ENCODE data around the gene MKLN1.
"Not testable (repeated sequence)": the region's sequence is repeated elsewhere in the genome, so short reads cannot be mapped to it uniquely, and the experiment has no call there.

The MKLN1 gene

GRCh38 chr7:131403322-131403721 is 75.6 kb downstream of the MKLN1 start:
- DNase-seq: no peak

- DNase-seq: no peak
Measured at GRCh38 chr7:131404226-131404911, 76.7 kb downstream of the MKLN1 start.

- DNase-seq: no peak
Measured at GRCh38 chr7:131409129-131409766, 81.6 kb downstream of the MKLN1 start.

GRCh38 chr7:131412031-131412430 is 84.4 kb downstream of the MKLN1 start:
- no peak for DNase-seq

- DNase-seq: no peak
Measured at GRCh38 chr7:131413711-131414110, 86.0 kb downstream of the MKLN1 start.

GRCh38 chr7:131424219-131424822 is 96.6 kb downstream of the MKLN1 start:
- DNase-seq: peak; percentile 18 to 68 (median 43)

- peak in 1 of 3 experiments; percentile 18 for DNase-seq
Measured at GRCh38 chr7:131425992-131426391, 98.3 kb downstream of the MKLN1 start.

GRCh38 chr7:131430826-131431225 is 103.2 kb downstream of the MKLN1 start:
- not testable (repeated sequence) for DNase-seq

GRCh38 chr7:131431289-131431688 is 103.6 kb downstream of the MKLN1 start:
- DNase-seq: peak; percentile 45 to 82 (median 77)

GRCh38 chr7:131431756-131432155 is 104.1 kb downstream of the MKLN1 start:
- peak in 1 of 3 experiments; percentile 38 for DNase-seq

- DNase-seq: no peak
Measured at GRCh38 chr7:131436384-131436783, 108.7 kb downstream of the MKLN1 start.

GRCh38 chr7:131438969-131439368 is 111.3 kb downstream of the MKLN1 start:
- no peak for DNase-seq

GRCh38 chr7:131443496-131443895 is 115.8 kb downstream of the MKLN1 start:
- DNase-seq: no peak

GRCh38 chr7:131444683-131445082 is 117.0 kb downstream of the MKLN1 start:
- no peak for DNase-seq

GRCh38 chr7:131449373-131449902 is 121.8 kb downstream of the MKLN1 start:
- no peak for DNase-seq

GRCh38 chr7:131454498-131454897 is 126.8 kb downstream of the MKLN1 start:
- DNase-seq: peak in 1 of 3 experiments; percentile 22

GRCh38 chr7:131455001-131455400 is 127.3 kb downstream of the MKLN1 start:
- DNase-seq: no peak

GRCh38 chr7:131455546-131455945 is 127.9 kb downstream of the MKLN1 start:
- DNase-seq: no peak

GRCh38 chr7:131456338-131456737 is 128.7 kb downstream of the MKLN1 start:
- DNase-seq: no peak

GRCh38 chr7:131459256-131459655 is 131.6 kb downstream of the MKLN1 start:
- DNase-seq: no peak

- DNase-seq: no peak
Measured at GRCh38 chr7:131462059-131462458, 134.4 kb downstream of the MKLN1 start.

- DNase-seq: not testable (repeated sequence)
Measured at GRCh38 chr7:131462715-131463114, 135.0 kb downstream of the MKLN1 start.

GRCh38 chr7:131466735-131467365 is 139.2 kb downstream of the MKLN1 start:
- DNase-seq: peak in 1 of 3 experiments; percentile 28

All from NCI-H1417 (cell line).